Neuronal stem cell (in vitro differentiated cells): ENCODE results near the gene PSMD6.

Experiments used
- DNase-seq: peaks from one replicate; pipeline ENCODE4 v3.0.0-alpha.2; 2013; ENCODE audit warnings: low spot score
- H2AFZ ChIP-seq: one replicate; pipeline ENCODE4 v1.6.1; 2013; ENCODE audit warnings: mild to moderate bottlenecking, low read length, inconsistent platforms
- H2AK5ac ChIP-seq: 2 replicates; pipeline ENCODE4 v1.6.1; 2013; ENCODE audit warnings: low read depth, mild to moderate bottlenecking, inconsistent platforms, low read length, moderate library complexity, mixed read lengths
- H2BK120ac ChIP-seq: 2 replicates; pipeline ENCODE4 v1.6.1; 2013; ENCODE audit warnings: low read depth, mild to moderate bottlenecking, inconsistent platforms, low read length, moderate library complexity, mixed read lengths
- H2BK12ac ChIP-seq: one replicate; pipeline ENCODE4 v1.6.1; 2013; ENCODE audit warnings: low read length, inconsistent platforms
- H2BK15ac ChIP-seq: 2 replicates; pipeline ENCODE4 v1.6.1; 2013; ENCODE audit warnings: mild to moderate bottlenecking, low read length, inconsistent platforms, mixed read lengths
- H2BK5ac ChIP-seq: one replicate; pipeline ENCODE4 v1.6.1; 2013; ENCODE audit warnings: inconsistent platforms, mild to moderate bottlenecking, low read length, moderate library complexity
- H3K14ac ChIP-seq: one replicate; pipeline ENCODE4 v1.6.1; 2013; ENCODE audit warnings: low read length, inconsistent platforms
- H3K18ac ChIP-seq: 2 replicates; pipeline ENCODE4 v1.6.1; 2013; ENCODE audit warnings: low read length, inconsistent platforms
- H3K23ac ChIP-seq: 2 replicates; pipeline ENCODE4 v1.6.1; 2013; ENCODE audit warnings: low read depth, mild to moderate bottlenecking, mixed read lengths, low read length, inconsistent platforms; ENCODE audit not compliant: poor library complexity
- H3K27ac ChIP-seq: replicated peaks from 3 replicates; pipeline ENCODE4 v1.5.1; 2013; ENCODE audit warnings: low read length, inconsistent platforms
- H3K27me3 ChIP-seq, 3 experiments: 2 replicates each; pipeline ENCODE4 v1.6.1; 2013; ENCODE audit warnings: low read length in 3 of 3, mild to moderate bottlenecking in 2 of 3, inconsistent platforms in 1 of 3, low read depth in 1 of 3, mixed read lengths in 1 of 3, moderate library complexity in 1 of 3; ENCODE audit not compliant: control insufficient read depth in 3 of 3, insufficient read depth in 3 of 3
- H3K36me3 ChIP-seq, 2 donors: replicated peaks in 1 of 2; 2 replicates each; pipeline ENCODE4 v1.6.1; 2013; ENCODE audit warnings: low read length in 2 of 2; ENCODE audit not compliant: control insufficient read depth in 2 of 2, insufficient read depth in 2 of 2
- H3K4ac ChIP-seq: 2 replicates; pipeline ENCODE4 v1.6.1; 2013; ENCODE audit warnings: inconsistent platforms, mild to moderate bottlenecking, low read length, moderate library complexity
- H3K4me1 ChIP-seq, 2 donors: 1 replicate in 1 of 2; 2 replicates in 1 of 2; pipeline ENCODE4 v1.6.1; 2013; ENCODE audit warnings: low read length in 2 of 2, low read depth in 1 of 2; ENCODE audit not compliant: control insufficient read depth in 2 of 2, insufficient read depth in 1 of 2
- H3K4me2 ChIP-seq: one replicate; pipeline ENCODE4 v1.6.1; 2013; ENCODE audit warnings: mild to moderate bottlenecking, low read length, inconsistent platforms; ENCODE audit not compliant: insufficient read depth, poor library complexity, severe bottlenecking
- H3K4me3 ChIP-seq, 2 donors: 2 replicates each; pipeline ENCODE4 v1.5.1; 2013; ENCODE audit warnings: low read length in 2 of 2, mild to moderate bottlenecking in 2 of 2, inconsistent platforms in 1 of 2, moderate library complexity in 1 of 2
- H3K79me1 ChIP-seq: one replicate; pipeline ENCODE4 v1.6.1; 2013; ENCODE audit warnings: low read depth, mild to moderate bottlenecking, inconsistent platforms, low read length, moderate library complexity
- H3K9ac ChIP-seq: one replicate; pipeline ENCODE4 v1.6.1; 2013; ENCODE audit warnings: mild to moderate bottlenecking, low read depth, low read length, inconsistent platforms; ENCODE audit not compliant: poor library complexity
- H3K9me3 ChIP-seq, 2 donors: replicated peaks in 1 of 2; 2 replicates each; pipeline versions ENCODE3 to v1.6.1; 2013; ENCODE audit warnings: low read length in 2 of 2, mild to moderate bottlenecking in 2 of 2, inconsistent platforms in 1 of 2, low read depth in 1 of 2, mixed read lengths in 1 of 2, moderate library complexity in 1 of 2; ENCODE audit not compliant: control insufficient read depth in 2 of 2, insufficient read depth in 1 of 2
- H4K8ac ChIP-seq: one replicate; pipeline ENCODE4 v1.6.1; 2013; ENCODE audit warnings: low read depth, mild to moderate bottlenecking, inconsistent platforms, low read length, moderate library complexity
- H4K91ac ChIP-seq: one replicate; pipeline ENCODE4 v1.6.1; 2013; ENCODE audit warnings: low read length, low read depth, mild to moderate bottlenecking, inconsistent platforms; ENCODE audit not compliant: poor library complexity
- WGBS, 2 donors: extraction: QIAGEN DNeasy Blood & Tissue Kit; methylation state at CpG; one replicate each; pipeline ENCODE4 v1.1.7; 2013; ENCODE audit warnings: missing lambda C conversion rate in 2 of 2, mixed read lengths in 1 of 2; ENCODE audit not compliant: insufficient read length in 2 of 2, insufficient replicate concordance in 1 of 2; ENCODE audit errors: extremely low coverage in 2 of 2; 5-methylcytosine and 5-hydroxymethylcytosine counted together

PSMD6 gene

DNA sequence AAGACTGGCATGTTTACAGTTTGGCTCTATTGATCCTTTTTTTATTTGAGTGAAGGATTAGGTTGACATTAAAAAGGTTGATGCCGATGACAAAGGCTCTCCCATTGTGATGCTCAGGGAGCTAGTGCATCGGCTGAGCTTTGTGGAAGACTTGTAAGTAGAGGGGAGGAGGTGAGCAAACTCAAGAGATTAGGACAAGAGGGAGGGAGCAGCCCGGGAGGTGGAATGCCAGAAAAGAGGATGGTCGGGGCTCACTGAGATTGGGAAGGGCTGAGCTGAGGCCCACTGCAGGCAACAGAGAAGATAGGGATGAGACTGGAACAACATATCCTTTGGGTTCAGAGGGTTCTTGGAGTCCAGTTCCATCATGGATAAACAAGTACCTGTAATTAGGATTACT is 26.5 kb upstream of the PSMD6 start:
- peak; percentile 30 for DNase-seq
- Histone ChIP-seq H2AFZ (no peak overlapping the region), H3K23ac (no peak overlapping the region), H2BK15ac (no peak overlapping the region), H3K4me1 (peaks cover 23 to 27% of the 10 kb centered on the region in 2 donors), H2AK5ac (no peak overlapping the region), H3K4me3 (no peak overlapping the region), H3K27ac (no peak overlapping the region), H3K9me3 (no peaks in the 10 kb centered on the region), H3K79me1 (no peaks in the 10 kb centered on the region), H3K14ac (no peak overlapping the region), H2BK5ac (no peak overlapping the region), H3K4ac (no peak overlapping the region), H3K36me3 (no peaks in the 10 kb centered on the region), H3K27me3 (no peaks in the 10 kb centered on the region), H3K9ac (no peak overlapping the region), H4K91ac (no peak overlapping the region), H3K4me2 (no peak overlapping the region), H3K18ac (no peak overlapping the region), H4K8ac (no peak overlapping the region), H2BK120ac (no peak overlapping the region), H2BK12ac (no peak overlapping the region)
- WGBS, 2 donors, result no CpG with 5 or more reads among the region's 4 CpGs

DNA sequence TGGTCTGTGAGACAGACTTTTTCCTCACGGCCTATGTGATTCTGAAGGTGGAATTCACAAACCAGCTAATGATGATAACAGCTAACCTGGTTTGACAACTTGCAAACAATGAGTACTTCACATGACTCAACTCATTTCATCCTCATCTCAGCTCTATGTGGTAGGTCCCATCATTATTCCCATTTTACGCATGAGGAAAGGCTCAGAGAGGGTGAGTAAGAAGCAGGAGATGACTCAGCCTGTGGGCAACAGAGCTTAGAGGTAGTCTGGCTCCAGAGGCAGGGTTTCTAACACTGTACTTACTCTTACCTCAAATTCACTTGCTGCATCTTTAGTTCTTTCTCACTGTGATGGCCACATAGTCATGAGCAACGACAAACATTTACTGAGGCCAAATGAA is 25.8 kb upstream of the PSMD6 start:
- no peak for DNase-seq
- Histone ChIP-seq H3K18ac (no peak overlapping the region), H3K27me3 (no peaks in the 10 kb centered on the region), H2BK15ac (no peak overlapping the region), H3K4me2 (no peak overlapping the region), H3K14ac (no peak overlapping the region), H2BK5ac (no peak overlapping the region), H2AK5ac (no peak overlapping the region), H2AFZ (peak overlapping the region; percentile 87), H3K4ac (no peak overlapping the region), H4K91ac (no peak overlapping the region), H3K9ac (no peak overlapping the region), H3K23ac (no peak overlapping the region), H3K9me3 (no peaks in the 10 kb centered on the region), H2BK120ac (no peak overlapping the region), H3K79me1 (no peaks in the 10 kb centered on the region), H3K4me1 (peaks cover 23 to 27% of the 10 kb centered on the region in 2 donors), H2BK12ac (no peak overlapping the region), H4K8ac (no peak overlapping the region), H3K36me3 (no peaks in the 10 kb centered on the region), H3K4me3 (no peak overlapping the region), H3K27ac (no peak overlapping the region)
- no CpG with 5 or more reads among the region's 3 CpGs for WGBS, 2 donors

DNA sequence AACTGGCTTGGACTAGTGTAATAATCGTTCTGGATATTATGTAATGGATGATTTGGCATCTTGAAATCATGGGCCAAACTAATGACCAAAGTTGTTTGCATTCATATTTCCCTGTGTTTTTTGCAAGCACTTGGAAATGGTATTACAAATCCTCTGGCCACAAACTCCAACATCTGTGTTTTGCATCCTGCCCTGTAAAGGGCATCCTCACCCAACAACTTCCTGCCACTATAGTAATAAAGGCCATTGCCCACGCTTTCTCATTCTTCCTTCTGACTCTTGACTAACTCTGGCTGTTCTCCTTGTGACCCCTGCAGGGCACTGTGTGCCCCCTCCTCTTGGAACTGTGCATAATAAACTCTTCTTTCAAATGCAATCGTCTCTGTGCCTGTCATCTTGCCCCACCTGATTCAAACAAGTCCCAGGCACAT is 25.4 kb upstream of the PSMD6 start:
- H3K14ac ChIP-seq, result no peak overlapping the region
- H2BK12ac ChIP-seq, result no peak overlapping the region
- H3K9me3 ChIP-seq, result no peaks in the 10 kb centered on the region
- no peak overlapping the region for H3K18ac ChIP-seq
- no peak overlapping the region for H2BK5ac ChIP-seq
- peak overlapping the region in 1 of 2 donors; percentile 41 for H3K4me3 ChIP-seq
- H2AFZ ChIP-seq, result peak overlapping the region; percentile 87
- H2AK5ac ChIP-seq, result no peak overlapping the region
- H2BK120ac ChIP-seq, result no peak overlapping the region
- H2BK15ac ChIP-seq, result no peak overlapping the region
- H3K4ac ChIP-seq, result no peak overlapping the region
- no peak overlapping the region for H3K23ac ChIP-seq
- H3K36me3 ChIP-seq, result no peaks in the 10 kb centered on the region
- no peak for DNase-seq
- H3K79me1 ChIP-seq, result no peaks in the 10 kb centered on the region
- WGBS, 2 donors, result no CpG with 5 or more reads among the region's 3 CpGs
- no peak overlapping the region for H3K4me2 ChIP-seq
- H3K27me3 ChIP-seq, result no peaks in the 10 kb centered on the region
- no peak overlapping the region for H3K27ac ChIP-seq
- H3K4me1 ChIP-seq, result peaks cover 21 to 25% of the 10 kb centered on the region in 2 donors
- no peak overlapping the region for H3K9ac ChIP-seq
- H4K91ac ChIP-seq, result no peak overlapping the region
- H4K8ac ChIP-seq, result no peak overlapping the region

DNA sequence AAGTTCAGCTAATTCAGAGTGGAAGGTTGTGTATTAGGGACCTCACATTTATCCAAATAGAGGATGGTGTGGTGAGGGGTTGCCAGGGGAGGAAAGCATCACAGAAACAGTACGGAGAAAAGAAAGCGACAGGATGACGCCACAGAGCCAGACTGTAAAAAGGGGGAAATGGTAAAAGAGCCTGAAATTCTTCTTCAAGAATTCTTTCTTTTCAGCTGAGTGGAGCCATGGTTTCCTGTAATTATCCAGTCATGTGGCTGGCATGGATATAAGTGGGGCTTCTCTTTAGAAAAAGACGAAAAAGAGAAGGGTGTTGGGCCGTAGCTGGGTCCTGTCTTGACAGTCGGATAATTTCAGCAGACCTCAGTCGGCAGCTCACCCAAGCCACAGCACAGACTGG is 24.5 kb upstream of the PSMD6 start:
- no peak overlapping the region for H2BK15ac ChIP-seq
- no peaks in the 10 kb centered on the region for H3K27me3 ChIP-seq
- no peak overlapping the region for H3K27ac ChIP-seq
- no peaks in the 10 kb centered on the region for H3K9me3 ChIP-seq
- H2AK5ac ChIP-seq, result no peak overlapping the region
- no peaks in the 10 kb centered on the region for H3K36me3 ChIP-seq
- no peak overlapping the region for H3K9ac ChIP-seq
- H3K4me1 ChIP-seq, result peaks cover 19 to 22% of the 10 kb centered on the region in 2 donors
- no peak overlapping the region for H3K14ac ChIP-seq
- no peak overlapping the region for H3K18ac ChIP-seq
- no peak for DNase-seq
- no peaks in the 10 kb centered on the region for H3K79me1 ChIP-seq
- no peak overlapping the region for H3K4ac ChIP-seq
- H2AFZ ChIP-seq, result peak overlapping the region; percentile 87
- H4K91ac ChIP-seq, result no peak overlapping the region
- no peak overlapping the region for H2BK5ac ChIP-seq
- H2BK120ac ChIP-seq, result no peak overlapping the region
- H3K4me2 ChIP-seq, result no peak overlapping the region
- H4K8ac ChIP-seq, result no peak overlapping the region
- no CpG with 5 or more reads among the region's 7 CpGs for WGBS, 2 donors
- H3K4me3 ChIP-seq, result peak overlapping the region in 1 of 2 donors; percentile 41
- no peak overlapping the region for H2BK12ac ChIP-seq
- H3K23ac ChIP-seq, result no peak overlapping the region
